Measurements from ENCODE around the gene MYL5.

DNA sequence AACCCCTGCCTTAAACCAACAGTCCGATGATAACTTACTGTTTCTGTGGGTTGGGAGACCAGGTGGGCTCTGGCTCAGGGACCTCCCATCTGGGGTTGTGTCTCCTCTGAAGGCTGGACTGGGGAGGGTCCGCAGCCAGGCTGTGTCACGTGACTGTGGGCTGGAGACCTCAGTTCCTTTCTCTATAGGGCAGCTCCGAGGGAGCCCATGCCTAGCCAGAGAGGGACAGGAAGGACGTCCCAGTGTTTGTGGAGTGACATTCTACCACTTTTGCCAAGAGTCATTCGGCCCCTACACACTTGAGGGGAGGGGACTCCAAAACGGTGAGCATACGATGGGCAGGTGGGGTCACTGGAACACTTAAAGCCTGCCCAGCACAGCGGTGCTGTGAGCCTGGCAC, 35.8 kb downstream of the MYL5 start:
- TF ChIP-seq, protein P1, sequence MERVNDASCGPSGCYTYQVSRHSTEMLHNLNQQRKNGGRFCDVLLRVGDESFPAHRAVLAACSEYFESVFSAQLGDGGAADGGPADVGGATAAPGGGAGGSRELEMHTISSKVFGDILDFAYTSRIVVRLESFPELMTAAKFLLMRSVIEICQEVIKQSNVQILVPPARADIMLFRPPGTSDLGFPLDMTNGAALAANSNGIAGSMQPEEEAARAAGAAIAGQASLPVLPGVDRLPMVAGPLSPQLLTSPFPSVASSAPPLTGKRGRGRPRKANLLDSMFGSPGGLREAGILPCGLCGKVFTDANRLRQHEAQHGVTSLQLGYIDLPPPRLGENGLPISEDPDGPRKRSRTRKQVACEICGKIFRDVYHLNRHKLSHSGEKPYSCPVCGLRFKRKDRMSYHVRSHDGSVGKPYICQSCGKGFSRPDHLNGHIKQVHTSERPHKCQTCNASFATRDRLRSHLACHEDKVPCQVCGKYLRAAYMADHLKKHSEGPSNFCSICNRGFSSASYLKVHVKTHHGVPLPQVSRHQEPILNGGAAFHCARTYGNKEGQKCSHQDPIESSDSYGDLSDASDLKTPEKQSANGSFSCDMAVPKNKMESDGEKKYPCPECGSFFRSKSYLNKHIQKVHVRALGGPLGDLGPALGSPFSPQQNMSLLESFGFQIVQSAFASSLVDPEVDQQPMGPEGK (CRISPR knock-in tag; IDR thresholded peaks at IDR 0.05; ENCODE audit: borderline replicate concordance), result no peak
- TF ChIP-seq BACH2 (CRISPR knock-in tag; IDR thresholded peaks at IDR 0.05; ENCODE audit: borderline replicate concordance) (no peak), ESRRG (CRISPR knock-in tag; IDR thresholded peaks at IDR 0.05) (no peak), PPARA (CRISPR knock-in tag; IDR thresholded peaks at IDR 0.05; ENCODE audit: borderline replicate concordance) (no peak), ZFP30 (CRISPR knock-in tag; IDR thresholded peaks at IDR 0.05) (no peak), GLIS3 (CRISPR knock-in tag; IDR thresholded peaks at IDR 0.05) (no peak), ARNTL (CRISPR knock-in tag; IDR thresholded peaks at IDR 0.05; ENCODE audit: borderline replicate concordance, low read depth) (no peak), ZFP3 (CRISPR knock-in tag; IDR thresholded peaks at IDR 0.05) (no peak), ZNF8 (CRISPR knock-in tag; IDR thresholded peaks at IDR 0.05) (no peak), RARB (CRISPR knock-in tag; IDR thresholded peaks at IDR 0.05) (no peak)
